CD4-positive, alpha-beta T cell treated with Interleukin-6 at 100 ng/mL for 8 hours (primary cell): ENCODE measurements around the gene SEBOX.
A peak's percentile ranks its signal among the peaks of the same experiment; 100 is the strongest.

Experiments used
- DNase-seq: peaks from one replicate; pipeline ENCODE4 v3.0.0-alpha.2; 2020; ENCODE audit warnings: mixed read lengths, low spot score

The SEBOX gene

GRCh38 chr17:28368915-28369683 is 4.1 kb upstream of the SEBOX start:
- DNase-seq: no peak

GRCh38 chr17:28368306-28368831 is 3.4 kb upstream of the SEBOX start:
- no peak for DNase-seq

GRCh38 chr17:28367641-28368305 is 2.8 kb upstream of the SEBOX start:
- no peak for DNase-seq

- no peak for DNase-seq
Observed at GRCh38 chr17:28366605-28367004, 1.6 kb upstream of the SEBOX start.

- no peak for DNase-seq
Observed at GRCh38 chr17:28365487-28365886, 488 bp upstream of the SEBOX start.

GRCh38 chr17:28363776-28364650 is 986 bp downstream of the SEBOX start:
- DNase-seq: no peak

- no peak for DNase-seq
Observed at GRCh38 chr17:28363186-28363585, 1.8 kb downstream of the SEBOX start.

GRCh38 chr17:28357901-28358197 is 7.2 kb downstream of the SEBOX start:
- DNase-seq: no peak

- DNase-seq: peak; percentile 95
Observed at GRCh38 chr17:28357061-28357900, 7.7 kb downstream of the SEBOX start, which contains the start of gene POLDIP2. TSS of gene POLDIP2 (minus strand) at chr17:28357527. CDS start at chr17:28357448, 79 bp downstream.

- no peak for DNase-seq
Observed at GRCh38 chr17:28350271-28350670, 14.7 kb downstream of the SEBOX start.

- DNase-seq: no peak
Observed at GRCh38 chr17:28348979-28349378, 16.0 kb downstream of the SEBOX start.

GRCh38 chr17:28347261-28347891 is 17.6 kb downstream of the SEBOX start:
- no peak for DNase-seq

- DNase-seq: no peak
Observed at GRCh38 chr17:28346746-28347246, 18.2 kb downstream of the SEBOX start.

- DNase-seq: no peak
Observed at GRCh38 chr17:28346199-28346580, 18.8 kb downstream of the SEBOX start.

- DNase-seq: no peak
Observed at GRCh38 chr17:28345419-28346198, 19.4 kb downstream of the SEBOX start.

- DNase-seq: no peak
Observed at GRCh38 chr17:28344435-28344901, 20.5 kb downstream of the SEBOX start.

GRCh38 chr17:28344011-28344410 is 21.0 kb downstream of the SEBOX start:
- DNase-seq: no peak

GRCh38 chr17:28343491-28343932 is 21.5 kb downstream of the SEBOX start:
- no peak for DNase-seq

GRCh38 chr17:28342313-28342712 is 22.7 kb downstream of the SEBOX start:
- no peak for DNase-seq

- no peak for DNase-seq
Observed at GRCh38 chr17:28341516-28341915, 23.5 kb downstream of the SEBOX start.
